Measurements from ENCODE around the gene ANKLE2.
"Not testable (repeated sequence)": the region's sequence is repeated elsewhere in the genome, so short reads cannot be mapped to it uniquely, and the experiment has no call there.

ANKLE2 gene

DNA sequence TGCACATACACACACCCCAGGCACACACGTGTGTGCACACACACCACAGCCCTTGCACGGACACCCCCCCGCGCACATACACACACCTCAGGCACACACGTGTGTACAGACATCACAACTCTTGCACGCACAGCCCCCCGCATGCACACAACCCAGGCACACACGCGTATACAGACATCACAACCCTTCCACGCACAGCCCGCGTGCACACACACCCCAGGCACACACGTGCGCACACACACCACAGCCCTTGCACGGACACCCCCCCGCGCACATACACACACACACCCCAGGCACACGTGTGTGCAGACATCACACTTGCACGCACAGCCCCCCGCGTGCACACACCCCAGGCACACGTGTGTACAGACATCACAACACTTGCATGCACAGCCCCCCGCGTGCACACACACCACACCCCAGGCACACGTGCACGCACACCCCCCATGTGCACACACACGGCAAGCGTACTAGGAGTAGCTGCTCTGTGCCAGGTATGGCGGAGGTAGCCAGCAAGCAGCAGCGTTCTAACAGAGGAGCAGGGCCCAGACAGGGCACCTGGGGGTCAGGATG, 18.2 kb upstream of the ANKLE2 start:
- Histone ChIP-seq H3K4me3 (no peak overlapping the region), H3K27ac (no peak overlapping the region)

DNA sequence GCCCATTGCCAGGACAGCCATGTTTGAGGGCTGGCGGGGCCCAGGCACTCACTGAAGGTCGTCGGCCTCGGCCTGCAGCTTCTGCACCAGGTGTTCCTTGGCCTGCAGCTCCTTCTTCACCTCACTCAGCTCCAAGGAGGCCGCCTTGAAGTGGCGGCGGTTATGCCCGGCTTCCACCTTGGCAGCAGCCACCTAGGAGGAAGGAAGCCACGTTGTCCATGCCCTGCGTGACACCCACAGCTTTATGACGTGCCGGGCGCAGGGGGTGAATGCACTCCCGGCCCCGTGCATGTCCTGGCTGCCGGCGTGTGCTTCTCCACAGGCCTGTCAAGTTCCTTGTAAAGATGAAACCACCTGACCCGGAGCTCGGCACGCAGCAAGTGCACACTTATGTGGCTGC, 16.0 kb upstream of the ANKLE2 start:
- no peak overlapping the region for H3K27ac ChIP-seq
- no peak overlapping the region for H3K4me3 ChIP-seq

DNA sequence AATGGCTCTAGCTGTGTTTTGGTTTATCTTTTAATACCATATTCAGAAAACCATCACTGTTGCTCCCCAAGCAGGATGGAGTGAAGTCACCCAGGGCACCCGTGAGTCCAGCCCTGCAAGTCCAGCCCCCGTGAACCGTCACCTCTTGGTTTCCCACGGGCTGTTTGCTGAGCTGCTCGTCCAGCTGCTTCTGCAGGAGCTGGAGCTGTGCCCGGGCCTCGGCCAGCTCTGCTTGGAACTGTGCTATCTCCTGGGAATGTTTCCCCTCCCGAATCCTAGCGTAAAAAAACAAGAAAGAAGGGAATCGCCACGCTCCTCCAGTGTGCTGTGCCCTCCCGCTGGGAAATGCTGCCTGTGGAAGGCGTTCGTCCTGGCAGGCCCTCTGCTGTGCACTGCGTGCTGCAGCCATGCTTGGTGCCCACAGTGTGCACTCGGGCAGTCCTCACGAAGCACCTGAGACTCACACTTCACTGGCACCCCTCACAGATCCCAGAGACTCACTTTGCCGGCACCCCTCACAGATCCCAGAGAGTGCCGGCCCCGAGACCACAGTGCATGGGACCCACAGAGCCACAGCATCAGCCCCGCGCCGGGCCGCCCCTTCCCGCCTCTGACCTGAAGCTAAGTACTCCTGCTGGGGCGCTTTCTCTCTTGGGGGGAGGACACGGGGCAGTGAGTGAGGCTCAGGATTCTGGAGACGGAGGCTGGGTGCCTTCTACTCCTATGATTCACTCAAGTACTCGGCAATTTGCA, 15.4 kb upstream of the ANKLE2 start:
- no peak overlapping the region for H3K27ac ChIP-seq
- H3K4me3 ChIP-seq = no peak overlapping the region

DNA sequence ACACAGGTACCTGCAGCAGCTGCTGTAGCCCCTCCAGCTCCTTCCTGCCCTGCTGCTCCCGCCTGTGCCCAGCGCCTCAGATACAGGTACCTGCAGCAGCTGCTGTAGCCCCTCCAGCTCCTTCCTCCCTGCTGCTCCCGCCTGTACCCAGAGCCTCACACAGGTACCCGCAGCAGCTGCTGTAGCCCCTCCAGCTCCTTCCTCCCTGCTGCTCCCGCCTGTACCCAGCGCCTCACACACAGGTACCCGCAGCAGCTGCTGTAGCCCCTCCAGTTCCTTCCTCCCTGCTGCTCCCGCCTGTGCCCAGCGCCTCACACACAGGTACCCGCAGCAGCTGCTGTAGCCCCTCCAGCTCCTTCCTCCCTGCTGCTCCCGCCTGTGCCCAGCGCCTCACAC, 14.6 kb upstream of the ANKLE2 start:
- H3K27ac ChIP-seq, H3K4me3 ChIP-seq: not testable (repeated sequence)

DNA sequence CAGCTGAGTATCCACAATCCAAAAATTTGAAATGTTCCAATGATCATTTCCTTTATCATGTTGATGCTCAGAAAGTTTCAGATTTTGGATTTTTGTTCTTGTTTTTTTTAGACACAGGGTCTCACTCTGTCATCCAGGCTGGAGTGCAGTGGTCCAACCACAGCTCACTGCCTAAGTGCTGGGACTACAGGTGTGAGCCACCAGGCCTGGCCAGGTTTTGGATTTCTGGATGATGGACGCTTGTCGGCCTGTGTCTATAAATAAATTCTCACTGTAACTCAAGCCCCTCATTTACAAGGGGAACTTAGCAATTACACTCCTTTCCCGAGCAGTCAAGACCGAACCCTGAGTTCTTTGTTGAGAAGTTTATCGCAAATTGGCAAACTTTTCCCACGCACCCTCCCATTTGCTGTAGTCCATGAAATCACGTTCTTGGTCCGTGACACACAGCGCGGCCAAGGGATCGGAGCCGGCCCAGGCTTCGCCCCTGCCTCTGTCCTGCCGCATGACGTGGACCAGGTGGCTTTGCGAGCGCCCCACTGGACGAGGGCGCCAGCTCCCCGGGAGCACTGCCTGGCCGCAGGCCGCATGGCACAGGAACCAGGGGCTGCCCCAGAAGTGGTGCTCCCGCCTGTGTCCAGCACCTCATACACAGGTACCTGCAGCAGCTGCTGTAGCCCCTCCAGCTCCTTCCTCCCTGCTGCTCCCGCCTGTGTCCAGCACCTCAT, 14.0 kb upstream of the ANKLE2 start:
- Histone ChIP-seq H3K27ac (no peak overlapping the region), H3K4me3 (no peak overlapping the region)

DNA sequence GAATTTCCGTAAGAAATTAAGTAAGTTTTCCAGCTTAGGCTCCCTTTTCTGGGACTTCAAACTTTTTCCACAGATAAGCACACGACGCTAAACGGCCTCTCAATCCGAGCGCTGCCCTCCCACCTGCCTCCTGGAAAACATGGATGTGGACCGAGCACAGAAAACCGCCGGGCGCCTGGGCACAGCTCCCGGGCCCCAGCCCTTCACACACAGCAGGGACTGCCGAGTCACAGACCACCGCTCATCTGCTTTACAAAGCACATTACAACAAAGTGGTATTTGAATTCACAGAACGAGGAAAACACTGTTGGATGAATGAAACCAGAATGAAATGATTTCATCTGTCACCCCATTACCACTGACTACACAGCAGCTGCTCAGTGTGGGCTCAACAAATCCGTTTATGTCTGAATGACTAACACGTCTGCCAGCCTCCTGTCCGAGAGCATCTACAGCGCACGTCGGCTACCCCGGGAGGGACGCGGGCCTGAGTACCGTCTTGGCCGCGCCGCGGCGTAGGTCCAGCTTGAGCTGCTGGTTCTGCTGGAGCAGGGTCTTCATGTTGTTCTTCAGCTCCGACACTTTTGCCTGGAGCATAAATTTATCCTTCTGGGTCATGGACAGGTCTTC, 13.1 kb upstream of the ANKLE2 start:
- no peak overlapping the region for H3K27ac ChIP-seq
- no peak overlapping the region for H3K4me3 ChIP-seq

DNA sequence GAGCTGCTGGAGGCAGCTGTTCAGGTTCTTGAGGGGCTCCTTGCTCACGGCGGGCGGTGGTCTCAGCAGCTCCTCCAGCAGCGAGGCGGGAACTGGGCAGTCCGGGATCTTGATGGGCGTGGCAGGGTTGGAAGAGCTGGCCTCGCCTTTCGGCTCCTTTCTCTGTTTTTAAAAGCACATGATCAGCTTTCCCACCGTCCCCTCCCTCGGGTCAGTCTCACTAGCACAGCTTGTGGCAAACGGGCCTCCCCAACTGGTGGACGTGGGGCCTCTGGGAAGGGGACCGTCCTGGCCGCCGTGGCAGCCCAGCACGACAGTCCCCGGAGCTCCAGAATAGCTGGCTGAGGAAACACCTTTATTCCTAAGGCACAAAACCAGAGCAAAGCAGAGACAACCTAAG, 12.5 kb upstream of the ANKLE2 start:
- Histone ChIP-seq H3K27ac (no peak overlapping the region), H3K4me3 (no peak overlapping the region)

DNA sequence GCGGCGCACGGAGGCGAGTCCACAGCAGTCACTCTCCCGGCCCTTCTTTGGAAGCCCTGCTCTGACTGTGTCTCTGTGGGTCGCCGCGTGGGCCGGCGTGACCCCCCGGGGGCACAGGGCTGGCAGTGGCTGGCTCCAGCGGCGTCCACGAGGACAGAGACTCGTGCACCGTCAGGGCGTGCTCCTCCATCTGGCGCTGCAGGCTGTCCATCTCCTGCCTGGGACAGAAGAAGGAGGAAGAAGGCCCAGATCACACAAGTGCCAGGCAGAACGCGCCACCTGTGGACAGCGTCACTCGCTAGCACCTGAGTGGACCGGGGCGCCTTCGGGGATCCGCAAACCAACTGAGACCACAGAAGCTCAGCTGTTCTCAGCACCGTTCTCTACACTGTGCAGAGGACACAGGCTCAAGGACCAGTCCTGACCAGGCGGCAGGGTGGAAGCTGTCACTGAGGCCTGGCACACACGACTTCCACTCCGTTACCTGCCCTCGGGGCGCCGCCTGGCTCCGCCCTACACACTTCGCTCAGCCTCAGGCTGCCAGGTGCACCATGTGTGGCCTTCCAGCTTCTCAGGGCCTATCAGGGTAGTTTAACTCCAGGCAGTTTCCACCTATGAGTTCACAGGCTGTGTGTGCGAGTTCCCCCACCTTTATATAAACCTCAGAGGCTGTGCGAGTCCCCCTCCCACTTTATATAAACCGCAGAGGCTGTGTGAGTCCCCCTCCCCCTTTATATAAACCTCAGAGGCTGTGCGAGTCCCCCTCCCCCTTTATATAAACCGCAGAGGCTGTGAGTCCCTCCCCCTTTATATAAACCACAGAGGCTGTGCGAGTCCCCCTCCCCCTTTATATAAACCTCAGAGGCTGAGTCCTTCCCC, 11.7 kb upstream of the ANKLE2 start:
- H3K27ac ChIP-seq = peak overlapping the region in 3 of 21 experiments; percentile 20 to 76 (median 22)

DNA sequence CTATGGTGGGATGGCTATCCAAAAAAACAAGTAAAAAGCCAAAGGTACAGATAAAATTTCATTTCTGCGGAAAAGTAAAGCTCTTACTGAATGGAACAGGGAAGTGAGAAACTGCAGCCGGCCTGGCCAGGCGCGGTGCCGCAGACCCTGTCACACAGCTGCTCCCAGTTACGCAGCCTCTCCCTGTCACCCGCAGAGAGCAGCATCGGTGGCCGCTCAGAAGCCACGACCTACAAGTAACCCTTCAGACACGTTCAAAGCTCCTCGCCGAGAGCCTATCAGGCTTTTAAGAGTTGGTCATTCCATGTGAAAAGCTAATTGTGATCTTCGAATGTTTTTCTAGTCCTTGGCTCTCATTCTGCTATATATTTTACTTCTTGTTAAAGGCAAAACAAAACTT, 11.0 kb upstream of the ANKLE2 start:
- H3K4me3 ChIP-seq = no peak overlapping the region
- peak overlapping the region in 1 of 21 experiments; percentile 76 for H3K27ac ChIP-seq

More for the DNA sequence above, 11.7 kb upstream of the ANKLE2 start:
- no peak overlapping the region for H3K4me3 ChIP-seq

DNA sequence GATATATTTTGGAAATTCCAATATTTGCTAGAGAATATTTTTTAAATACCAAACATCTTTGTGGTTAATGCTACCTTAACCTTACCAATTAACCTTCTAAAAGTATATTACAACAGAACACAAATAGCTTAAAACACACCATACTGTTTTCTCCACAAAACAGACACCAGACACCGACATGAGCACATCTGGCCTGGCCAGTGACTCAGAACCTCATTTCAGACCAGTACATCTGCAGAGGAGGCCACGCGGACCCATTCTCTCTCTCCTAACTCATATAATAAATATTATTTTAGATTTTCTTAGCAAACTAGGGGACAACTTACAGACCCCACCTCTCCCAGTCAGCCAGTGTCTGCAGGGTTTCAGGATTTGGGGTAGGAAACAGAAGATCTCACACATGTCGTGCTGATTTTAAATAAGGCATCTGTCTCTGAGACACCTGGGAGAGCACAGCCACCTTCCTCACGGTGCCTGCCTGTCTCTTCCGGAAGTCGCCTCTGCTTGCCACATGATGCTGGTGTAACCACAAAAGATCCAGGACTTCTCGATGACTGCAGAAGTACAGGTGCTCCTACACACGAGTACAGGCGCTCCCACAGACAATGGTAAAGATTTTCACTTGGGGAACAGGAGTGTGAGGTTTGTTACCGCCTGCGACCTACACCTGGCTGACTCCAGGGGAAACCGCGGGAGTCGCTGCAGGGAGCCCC, 9.7 kb upstream of the ANKLE2 start:
- Histone ChIP-seq H3K4me3 (no peak overlapping the region), H3K27ac (peak overlapping the region in 13 of 21 experiments; percentile 6 to 76 (median 46))

DNA sequence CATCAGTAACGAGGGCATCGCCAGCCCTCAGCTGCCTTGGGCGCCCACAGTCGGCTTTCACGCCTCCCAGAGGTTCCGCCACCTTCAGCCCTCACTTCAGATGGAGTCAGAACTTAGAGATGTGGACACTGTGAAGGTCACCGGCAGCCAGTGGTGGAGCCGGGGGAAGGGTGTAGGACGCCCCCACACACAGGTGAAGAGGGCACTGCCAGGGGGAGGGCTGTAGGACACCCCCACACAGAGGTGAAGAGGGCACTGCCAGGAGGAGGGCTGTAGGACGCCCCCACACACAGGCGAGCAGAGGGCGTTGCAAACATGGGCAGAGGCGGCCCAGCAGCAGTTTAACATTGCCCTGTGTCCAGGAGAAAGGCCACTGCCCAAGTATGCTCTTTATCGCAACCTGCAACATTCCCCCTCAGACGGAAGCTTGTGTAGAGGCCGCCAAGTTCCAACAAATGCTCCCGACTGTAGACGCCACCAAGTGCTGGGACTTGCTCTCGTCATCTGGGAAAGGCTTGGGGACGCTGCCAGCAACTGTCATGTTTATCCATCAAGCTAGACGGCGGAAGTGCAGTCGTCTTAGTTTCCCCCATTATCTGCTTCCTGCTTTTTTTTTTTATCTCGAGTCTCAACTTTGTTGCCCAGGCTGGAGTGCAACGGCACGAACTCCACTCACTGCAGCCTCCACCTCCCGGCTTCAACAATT, 4.9 kb upstream of the ANKLE2 start:
- no peak overlapping the region for H3K4me3 ChIP-seq
- peak overlapping the region in 14 of 21 experiments; percentile 17 to 69 (median 54) for H3K27ac ChIP-seq

DNA sequence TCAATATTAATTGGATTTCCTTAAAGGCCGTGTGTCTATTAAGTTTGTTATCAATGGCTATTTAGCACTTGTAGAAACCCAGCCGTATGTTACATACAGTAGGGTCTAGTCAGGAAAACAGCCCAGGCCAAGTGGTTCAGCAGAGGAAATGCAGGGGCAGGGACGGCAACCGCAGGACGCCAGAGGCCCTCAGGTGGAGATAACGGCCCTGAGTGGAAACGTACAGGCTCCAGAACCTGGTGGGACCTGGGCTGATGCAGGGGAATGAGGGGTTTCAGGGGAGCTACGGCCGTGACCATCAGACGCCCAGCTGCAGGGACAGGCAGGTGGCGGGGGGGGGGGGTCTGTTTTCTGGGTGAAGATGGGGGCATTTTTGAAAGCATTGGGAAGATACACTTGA, 3.7 kb upstream of the ANKLE2 start:
- no peak overlapping the region for H3K27ac ChIP-seq

DNA sequence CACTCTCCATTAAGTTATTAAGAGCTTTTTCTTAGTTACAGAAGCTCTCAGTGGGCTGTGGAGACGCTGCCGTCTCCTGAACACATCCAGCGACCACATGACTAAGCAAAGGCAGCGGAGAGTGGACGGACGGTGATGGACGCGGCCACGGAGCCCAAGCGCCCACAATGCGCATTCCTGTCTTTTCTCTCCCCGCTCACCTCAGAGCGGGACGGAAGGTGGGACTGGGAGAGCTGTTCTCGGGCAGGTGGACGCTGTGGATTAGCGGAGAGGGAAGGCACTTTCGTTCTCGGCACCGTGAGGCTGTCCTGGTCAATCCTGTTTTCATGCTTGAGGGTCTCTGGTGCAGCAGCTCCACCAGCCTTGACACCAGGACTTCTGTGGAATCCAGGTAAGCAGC, 2.6 kb upstream of the ANKLE2 start:
- H3K27ac ChIP-seq = no peak overlapping the region
- H3K4me3 ChIP-seq = no peak overlapping the region

More for the DNA sequence above, 3.7 kb upstream of the ANKLE2 start:
- no peak overlapping the region for H3K4me3 ChIP-seq

DNA sequence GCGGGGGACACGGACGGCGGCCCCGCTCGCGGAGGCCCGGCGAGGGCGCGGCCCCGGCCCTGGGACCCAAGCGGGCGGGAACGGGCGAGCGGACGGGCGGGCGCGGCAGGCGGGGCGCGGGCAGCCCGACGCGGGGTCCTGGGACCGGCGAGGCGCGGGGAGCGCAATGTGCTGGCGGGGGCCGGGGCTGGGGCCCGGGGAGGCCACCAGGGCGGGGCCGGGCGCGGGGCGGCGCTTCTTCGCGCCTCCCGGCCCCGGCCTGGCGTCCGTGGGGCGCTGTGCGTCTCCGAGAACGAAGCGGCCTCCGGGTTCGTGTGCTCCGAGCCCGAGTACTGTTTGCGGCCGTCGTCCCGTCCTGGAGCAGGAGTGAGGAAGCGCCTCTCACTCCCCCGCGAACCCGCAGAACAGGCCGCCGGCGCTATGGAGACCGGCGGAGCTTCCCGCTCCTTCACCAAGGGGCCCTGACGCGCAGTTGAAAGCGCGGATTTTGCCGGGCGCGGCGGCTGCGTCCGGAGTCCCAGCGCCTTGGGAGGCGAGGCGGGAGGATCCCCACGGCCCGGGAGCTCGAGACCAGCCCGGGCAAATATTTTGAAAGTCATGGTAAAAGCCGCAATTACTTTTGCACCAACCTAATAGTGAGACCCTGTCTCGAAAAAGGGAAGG, 420 bp upstream of the ANKLE2 start:
- Histone ChIP-seq H3K4me3 (peak overlapping the region; percentile 35 to 96 (median 59)), H3K27ac (peak overlapping the region; percentile 79 to 99 (median 97))

DNA sequence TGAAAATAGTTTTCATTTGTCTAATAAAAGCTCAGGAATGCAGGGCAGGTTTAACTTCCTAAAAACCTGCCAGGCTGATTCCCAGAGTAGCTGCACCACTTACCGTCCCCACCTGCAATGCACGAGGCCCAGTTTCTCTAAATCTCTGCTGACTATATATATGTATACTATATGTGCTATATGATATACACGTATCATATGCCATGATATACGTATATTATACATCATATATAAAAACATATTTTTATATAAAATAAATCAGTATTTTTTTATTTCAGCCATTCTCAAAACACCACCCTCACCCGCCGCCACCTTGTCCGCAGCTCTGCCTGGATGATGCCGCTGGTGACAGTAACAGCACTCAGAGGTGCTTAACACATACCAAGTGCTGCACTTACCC, 2.3 kb downstream of the ANKLE2 start:
- H3K4me3 ChIP-seq = peak overlapping the region in 1 of 7 experiments; percentile 91
- H3K27ac ChIP-seq = peak overlapping the region in 3 of 21 experiments; percentile 34 to 100 (median 99)

DNA sequence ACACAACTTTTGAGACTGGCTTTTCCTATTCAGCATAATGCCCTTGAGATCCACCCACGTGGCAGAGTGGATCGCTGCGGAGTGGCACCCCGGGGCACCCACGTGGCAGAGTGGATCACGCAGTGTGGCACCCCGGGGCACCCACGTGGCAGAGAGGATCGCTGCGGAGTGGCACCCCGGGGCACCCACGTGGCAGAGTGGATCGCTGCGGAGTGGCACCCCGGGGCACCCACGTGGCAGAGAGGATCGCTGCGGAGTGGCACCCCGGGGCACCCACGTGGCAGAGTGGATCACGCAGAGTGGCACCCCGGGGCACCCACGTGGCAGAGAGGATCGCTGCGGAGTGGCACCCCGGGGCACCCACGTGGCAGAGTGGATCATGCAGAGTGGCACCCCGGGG, 2.8 kb downstream of the ANKLE2 start:
- not testable (repeated sequence) for H3K27ac ChIP-seq, H3K4me3 ChIP-seq

DNA sequence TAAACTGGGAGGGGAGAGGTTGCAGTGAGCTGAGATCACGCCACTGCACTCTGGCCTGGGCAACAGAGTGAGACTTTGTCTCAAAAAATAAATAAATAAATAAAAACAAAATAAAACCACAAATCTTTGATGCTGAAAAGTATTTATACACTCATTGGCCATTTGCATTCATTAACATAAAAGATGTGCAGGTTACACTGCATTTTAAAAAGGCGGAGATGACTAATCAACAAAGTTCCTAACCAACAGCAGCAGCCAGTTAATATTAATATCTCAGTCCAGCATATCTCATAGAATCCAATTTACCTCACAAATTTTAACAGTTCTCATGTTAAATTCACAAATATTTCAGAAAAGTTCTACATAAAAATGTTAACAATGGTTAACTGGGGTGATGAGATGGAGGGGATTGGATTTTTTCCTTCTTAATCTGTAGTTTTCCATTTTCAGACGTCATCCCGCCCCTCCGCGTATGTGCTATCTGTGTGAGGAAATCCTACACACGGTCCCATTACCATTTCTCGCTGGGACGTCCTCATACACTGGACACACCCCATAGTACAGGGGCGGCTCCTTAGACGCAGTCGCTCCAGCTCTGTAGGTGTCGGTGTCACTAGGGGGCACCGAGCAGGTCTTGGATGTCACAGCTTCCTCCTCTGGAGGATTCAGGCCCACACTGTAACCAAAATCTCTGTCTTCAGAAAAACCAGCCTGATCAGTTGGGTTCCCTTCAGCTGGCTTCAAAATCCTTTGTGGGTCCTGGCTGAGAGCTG, 7.3 kb downstream of the ANKLE2 start:
- Histone ChIP-seq H3K27ac (no peak overlapping the region), H3K4me3 (no peak overlapping the region)
